Fibroblast of skin of left biceps (primary cell): ENCODE results near the gene MCRIP2.
"Not testable (repeated sequence)": the region's sequence is repeated elsewhere in the genome, so short reads cannot be mapped to it uniquely, and the experiment has no call there.

ENCODE experiments used
- DNase-seq, 2 experiments: peaks; one replicate each; pipeline ENCODE4 v3.0.0-alpha.2; 2013; ENCODE audit warnings: low read depth in 2 of 2

MCRIP2 gene

GRCh38 chr16:680967-681745, 39.5 kb downstream of the MCRIP2 start:
- DNase-seq = no peak

- no peak for DNase-seq
Observed at GRCh38 chr16:681746-682427, 40.3 kb downstream of the MCRIP2 start.

GRCh38 chr16:682493-683395, 41.1 kb downstream of the MCRIP2 start:
- DNase-seq = no peak

- DNase-seq = no peak
Observed at GRCh38 chr16:683396-684070, 41.9 kb downstream of the MCRIP2 start.

- DNase-seq = peak; percentile 84 to 85
Observed at GRCh38 chr16:684071-684794, 42.6 kb downstream of the MCRIP2 start, which contains the start of gene JMJD8. Gene JMJD8 (minus strand): TSS chr16:684334. CDS start chr16:684319, 15 bp downstream.

- DNase-seq = no peak
Observed at GRCh38 chr16:684961-685696, 43.5 kb downstream of the MCRIP2 start.

GRCh38 chr16:685967-686366, 44.3 kb downstream of the MCRIP2 start:
- DNase-seq = no peak

GRCh38 chr16:686459-687260, 45.0 kb downstream of the MCRIP2 start:
- DNase-seq = no peak

- DNase-seq = no peak
Observed at GRCh38 chr16:687499-687898, 45.9 kb downstream of the MCRIP2 start.

- no peak for DNase-seq
Observed at GRCh38 chr16:689175-689897, 47.7 kb downstream of the MCRIP2 start.

- not testable (repeated sequence) for DNase-seq
Observed at GRCh38 chr16:691242-691641, 49.6 kb downstream of the MCRIP2 start.

- no peak for DNase-seq
Observed at GRCh38 chr16:692356-693108, 50.9 kb downstream of the MCRIP2 start.

- no peak for DNase-seq
Observed at GRCh38 chr16:693364-693763, 51.7 kb downstream of the MCRIP2 start.

- DNase-seq = no peak
Observed at GRCh38 chr16:693766-694165, 52.1 kb downstream of the MCRIP2 start.

GRCh38 chr16:694187-694862, 52.7 kb downstream of the MCRIP2 start:
- DNase-seq = no peak

- DNase-seq = no peak
Observed at GRCh38 chr16:694863-695354, 53.3 kb downstream of the MCRIP2 start.
